ENCODE measurements around the gene AUTS2. TPM values are rescaled to one million over a fixed set of nuclear protein-coding genes. Genes with fewer than 3 reads are reported as not detected.

The AUTS2 gene
- total and polyA plus RNA-seq, 2 of the 8 experiments (the other 6 are each of a cell fraction or from before 2014, with no cell fraction given), result 25.9 to 101 TPM

- no peak overlapping the region for H3K4me2 ChIP-seq (ENCODE audit: insufficient read depth in 1 of 2, low read depth in 2 of 2, low read length in 2 of 2)
- H3K4me3 ChIP-seq (ENCODE audit: extremely low read depth in 1 of 4, insufficient read depth in 2 of 4, low read depth in 3 of 4, low read length in 4 of 4), result no peak overlapping the region
- no peak overlapping the region for H2BK12ac ChIP-seq (ENCODE audit: low read depth, low read length)
- CTCF ChIA-PET (ENCODE audit: partially characterized antibody), result no interaction called here
- no peak overlapping the region for H3K9ac ChIP-seq (replicated peaks in 1 of 4; ENCODE audit: extremely low read depth in 1 of 4, low read depth in 3 of 4, low read length in 3 of 4)
- DNase-seq (ENCODE audit: low read depth in 1 of 2, low spot score in 2 of 2) (no peak), FAIRE-seq (no peak)
- H3K79me1 ChIP-seq (ENCODE audit: low read depth, low read length), result no peaks in the 10 kb centered on the region
- H2BK120ac ChIP-seq (replicated peaks; ENCODE audit: low read depth, low read length), result no peak overlapping the region
- WGBS, 2 experiments (ENCODE audit: extremely low coverage in 1 of 2, insufficient coverage in 1 of 2, insufficient read length in 1 of 2, insufficient replicate concordance in 2 of 2, low coverage in 1 of 2, low lambda C conversion rate in 2 of 2, missing lambda C conversion rate in 1 of 2), result 91% methylated on average over 6 of the region's 6 CpGs; no CpG with 5 or more reads in 1 of the 2 experiments
- H3K23ac ChIP-seq (ENCODE audit: insufficient read length), result no peak overlapping the region
- no peaks in the 10 kb centered on the region for H3K23me2 ChIP-seq (ENCODE audit: low read depth, low read length)
- H3K4me1 ChIP-seq (replicated peaks in 1 of 4; ENCODE audit: control insufficient read depth in 3 of 4, insufficient read depth in 4 of 4, low read length in 3 of 4), result 0 out of 7 replicates have a peak, but pooled peaks cover 0 to 3% (median 0%) of the 10 kb centered on the region in 4 experiments
- no peak overlapping the region for H3K4ac ChIP-seq (replicated peaks; ENCODE audit: insufficient read length, low read depth, low read length)
- no peaks in the 10 kb centered on the region for H3K79me2 ChIP-seq (ENCODE audit: control insufficient read depth in 1 of 2, insufficient read depth in 2 of 2, low read length in 2 of 2)
- no peaks in the 10 kb centered on the region for H4K20me1 ChIP-seq (replicated peaks in 1 of 2; ENCODE audit: control insufficient read depth in 1 of 2, insufficient read depth in 2 of 2, low read length in 2 of 2)
- H2BK20ac ChIP-seq (ENCODE audit: low read length), result no peak overlapping the region
- no peak overlapping the region for H3K56ac ChIP-seq (replicated peaks; ENCODE audit: insufficient read length, low read depth, low read length)
- H2AK5ac ChIP-seq (ENCODE audit: low read depth, low read length), result no peak overlapping the region
- H2BK5ac ChIP-seq (ENCODE audit: low read depth, low read length), result no peak overlapping the region
- H3K27ac ChIP-seq (ENCODE audit: low read depth, low read length), result no peak overlapping the region
- H4K91ac ChIP-seq (replicated peaks; ENCODE audit: insufficient read length, low read length), result no peak overlapping the region
- POLR2A ChIA-PET (ENCODE audit: partially characterized antibody), result no interaction called here
- H3K27me3 ChIP-seq (replicated peaks in 1 of 4; ENCODE audit: control insufficient read depth in 3 of 4, extremely low read depth in 1 of 4, insufficient read depth in 3 of 4, low read length in 3 of 4), result no peaks in the 10 kb centered on the region
- H3K9me3 ChIP-seq (ENCODE audit: insufficient read depth in 2 of 2, low read depth in 1 of 2, low read length in 1 of 2), result 0 out of 4 replicates have a peak, but pooled peaks cover 0 to 2% of the 10 kb centered on the region in 2 experiments
- no peak overlapping the region for H2AFZ ChIP-seq (ENCODE audit: low read length)
- H4K5ac ChIP-seq (ENCODE audit: insufficient read length, low read depth, low read length), result no peak overlapping the region
- no peak overlapping the region for H2BK15ac ChIP-seq (ENCODE audit: low read length)
- H3K14ac ChIP-seq (ENCODE audit: insufficient read length), result no peak overlapping the region
- H3K18ac ChIP-seq (ENCODE audit: extremely low read depth, low read length), result no peak overlapping the region
- H4K8ac ChIP-seq (ENCODE audit: extremely low read depth, insufficient read depth, low read length), result no peak overlapping the region
- no peaks in the 10 kb centered on the region for H3K36me3 ChIP-seq (ENCODE audit: control insufficient read depth in 2 of 4, insufficient read depth in 4 of 4, low read length in 3 of 4)
- no peak for TF ChIP-seq SAP30 (IDR thresholded peaks at IDR 0.05; ENCODE audit: insufficient read depth, insufficient replicate concordance, low read length)
- no peak for TF ChIP-seq KDM4A (IDR thresholded peaks at IDR 0.05; ENCODE audit: low read depth, low read length, severe bottlenecking)
- TF ChIP-seq NRF1 (IDR thresholded peaks at IDR 0.05; ENCODE audit: low read depth, low read length), result no peak
- no peak for TF ChIP-seq CBX8 (IDR thresholded peaks at IDR 0.05; ENCODE audit: borderline replicate concordance, low read depth, low read length)
- TF ChIP-seq MAFK (IDR thresholded peaks at IDR 0.05; ENCODE audit: low read depth, low read length), result no peak
- TF ChIP-seq CHD1 (IDR thresholded peaks at IDR 0.05; ENCODE audit: low read depth, low read length), result no peak
- TF ChIP-seq SRF (IDR thresholded peaks at IDR 0.05; ENCODE audit: low read depth, low read length), result no peak
- no peak for TF ChIP-seq BCL11A (IDR thresholded peaks at IDR 0.05; ENCODE audit: low read depth in 2 of 2, low read length in 2 of 2)
- TF ChIP-seq KDM1A (IDR thresholded peaks at IDR 0.05; ENCODE audit: borderline replicate concordance, low read length), result no peak
- no peak for TF ChIP-seq CTBP2 (IDR thresholded peaks at IDR 0.05; ENCODE audit: borderline replicate concordance, insufficient read depth, insufficient read length, low read length)
- no peak for TF ChIP-seq POU5F1 (IDR thresholded peaks at IDR 0.05; ENCODE audit: low read depth, low read length)
- TF ChIP-seq CHD2 (IDR thresholded peaks at IDR 0.05; ENCODE audit: low read length), result no peak
- TF ChIP-seq YY1 (IDR thresholded peaks at IDR 0.05; ENCODE audit: low read depth, low read length), result no peak
- TF ChIP-seq KDM5A (IDR thresholded peaks at IDR 0.05; ENCODE audit: low read length), result no peak
Measured at GRCh38 chr7:70374772-70375533, 776.7 kb downstream of the AUTS2 start.
